GM18502 (cell line): ENCODE data around the gene PARVB.

Source experiments
- ATAC-seq: cut with Tn5 transposase; IDR thresholded peaks from one replicate; pipeline ENCODE4 v1.9.1; 2021; ENCODE audit warnings: mild to moderate bottlenecking; ENCODE audit not compliant: unreplicated experiment, poor library complexity

The PARVB gene

DNA sequence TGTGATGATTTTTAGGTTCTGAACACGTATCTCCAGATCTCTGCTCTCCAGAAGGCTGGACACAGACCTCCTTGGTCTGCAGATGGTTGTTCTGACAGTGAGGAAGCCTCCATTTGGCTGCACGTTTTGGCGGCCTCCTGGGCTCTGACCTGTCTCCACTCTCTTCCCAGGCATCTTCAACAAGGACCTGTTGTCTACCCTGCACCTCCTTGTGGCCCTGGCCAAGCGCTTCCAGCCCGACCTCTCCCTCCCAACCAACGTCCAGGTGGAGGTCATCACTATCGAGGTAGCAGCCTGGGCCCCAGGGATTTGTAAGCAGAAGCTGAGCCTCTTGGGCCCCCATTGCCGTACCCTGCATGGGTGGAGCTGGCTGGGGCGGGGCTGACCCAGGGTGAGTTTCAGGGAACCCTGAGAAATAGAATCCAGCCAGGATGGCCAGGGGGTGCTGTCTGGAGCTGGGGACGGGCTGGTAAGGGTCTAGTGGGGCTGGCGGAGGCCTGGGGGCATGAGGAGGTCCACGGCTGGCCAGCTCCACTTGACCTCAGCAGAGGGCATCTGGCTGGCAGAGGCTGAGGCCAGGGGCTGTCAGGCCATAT lies 166.4 kb downstream of the PARVB start:
- no peak for ATAC-seq

DNA sequence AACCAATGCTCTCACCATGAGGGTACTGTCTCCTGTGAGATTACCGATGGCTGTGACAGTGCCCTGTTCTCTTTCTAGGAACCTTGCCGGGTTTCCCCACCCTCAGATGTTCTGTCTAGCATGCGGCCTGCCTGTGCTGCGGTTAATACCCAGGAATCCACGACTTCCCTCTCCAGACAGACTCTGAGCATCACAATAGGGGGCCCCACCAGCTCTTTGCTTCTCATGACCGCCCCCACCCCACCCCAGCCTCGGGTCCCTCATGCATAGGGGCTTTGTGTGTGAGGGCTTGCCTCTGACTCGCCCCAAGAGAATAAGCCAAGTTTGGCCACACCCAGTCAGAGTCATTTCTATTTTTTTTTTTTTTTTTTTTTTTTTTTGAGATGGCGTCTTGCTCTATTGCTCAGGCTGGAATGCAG lies 166.9 kb downstream of the PARVB start:
- no peak for ATAC-seq

DNA sequence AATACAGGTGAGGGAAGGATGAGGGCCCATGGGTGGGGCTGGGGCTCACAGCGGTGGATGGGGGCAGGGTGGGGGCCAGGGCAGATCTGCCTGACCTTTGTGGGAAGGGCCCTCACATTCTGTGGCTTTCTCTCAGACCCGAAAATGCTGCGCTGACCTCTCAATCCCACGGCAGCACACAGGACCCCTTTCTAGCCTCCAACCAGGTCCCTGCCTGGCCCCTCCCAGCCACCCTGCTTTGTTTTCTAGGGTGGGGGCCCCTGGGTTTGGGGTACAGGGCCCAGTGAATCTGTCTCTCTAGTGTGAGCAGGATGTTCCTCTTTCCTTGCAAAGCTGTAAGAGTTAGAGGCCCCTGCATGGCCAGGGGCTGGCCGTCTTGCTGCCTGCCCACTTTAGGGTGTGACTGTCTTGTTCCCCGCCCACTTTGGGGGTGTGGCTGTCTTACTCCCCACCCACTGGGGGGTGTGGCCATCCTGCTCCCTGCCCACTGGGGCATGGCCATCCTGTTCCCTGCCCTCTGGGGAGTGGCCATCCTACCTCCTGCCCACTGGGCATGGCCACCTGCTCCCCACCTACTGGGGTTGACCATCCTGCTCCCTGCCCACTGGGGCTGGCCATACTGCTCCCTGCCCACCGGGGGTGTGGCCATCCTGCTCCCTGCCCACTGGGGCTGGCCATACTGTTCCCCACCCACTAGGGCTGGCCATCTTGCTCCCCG lies 168.2 kb downstream of the PARVB start:
- ATAC-seq = no peak

DNA sequence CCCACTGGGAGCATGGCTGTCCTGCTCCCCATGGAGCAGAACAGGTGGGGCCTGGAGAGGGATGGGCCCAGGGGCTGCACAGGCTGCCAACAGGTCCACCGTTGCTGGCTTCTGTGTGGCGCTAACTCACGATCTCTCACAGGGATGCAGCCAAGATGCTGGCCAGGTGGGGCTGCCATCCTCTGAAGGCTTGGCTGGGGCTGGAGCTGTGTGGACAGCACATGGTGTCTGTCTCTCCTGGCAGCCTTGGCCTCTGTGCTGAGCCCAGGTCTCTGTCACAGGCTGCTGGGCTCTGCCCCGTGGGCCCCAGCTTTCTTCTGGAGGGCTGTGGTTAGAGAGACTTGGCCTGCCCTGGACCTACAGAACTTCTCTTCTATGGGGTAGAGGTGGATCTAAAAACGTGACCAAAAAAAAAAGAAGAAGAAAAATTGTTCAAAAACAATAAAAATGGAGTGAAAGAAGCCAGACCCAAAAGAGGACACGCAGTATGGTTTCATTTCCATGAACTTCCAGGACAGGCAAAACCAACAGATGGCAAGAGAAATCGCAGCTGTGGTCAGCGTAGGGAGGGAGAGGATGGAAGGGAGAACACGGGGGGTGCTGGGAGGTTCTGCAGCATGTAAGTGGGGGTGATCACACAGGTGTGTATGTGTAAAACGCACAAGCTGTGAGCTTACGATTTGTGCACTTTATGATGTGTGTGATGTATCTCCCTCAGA lies 168.9 kb downstream of the PARVB start:
- ATAC-seq = no peak

DNA sequence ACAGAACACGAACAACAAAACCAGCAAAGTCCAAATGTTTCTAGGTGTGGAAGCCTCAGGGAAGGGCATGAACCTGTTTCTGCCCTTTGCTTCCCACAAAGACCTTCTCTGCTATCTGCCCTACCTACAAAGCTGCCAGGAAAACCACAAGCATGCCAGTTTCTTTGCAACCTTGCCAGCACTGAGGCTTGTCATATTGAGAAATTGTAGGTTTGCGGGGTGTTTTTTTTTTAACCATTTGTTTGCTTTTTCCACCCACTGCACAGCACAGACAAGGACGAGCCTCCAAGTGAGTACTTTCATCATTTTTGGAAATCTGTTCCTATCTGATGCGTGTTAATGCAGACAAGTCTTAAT lies 169.4 kb downstream of the PARVB start:
- ATAC-seq = no peak

DNA sequence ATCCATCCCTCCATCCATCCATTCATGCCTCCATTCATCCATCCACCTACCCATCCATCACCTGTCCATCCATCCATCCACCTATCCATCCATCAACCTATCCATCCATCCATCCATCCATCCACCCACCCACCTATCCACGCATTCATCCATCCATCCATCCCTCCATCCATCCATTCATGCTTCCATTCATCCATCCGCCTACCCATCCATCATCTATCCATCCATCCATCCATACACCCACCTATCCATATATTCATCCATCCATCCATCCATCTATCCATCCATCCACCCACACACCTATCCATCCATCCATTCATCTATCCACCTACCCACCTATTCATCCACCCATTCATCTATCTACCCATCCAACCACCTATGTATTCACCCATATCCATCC lies 170.5 kb downstream of the PARVB start:
- no peak for ATAC-seq

DNA sequence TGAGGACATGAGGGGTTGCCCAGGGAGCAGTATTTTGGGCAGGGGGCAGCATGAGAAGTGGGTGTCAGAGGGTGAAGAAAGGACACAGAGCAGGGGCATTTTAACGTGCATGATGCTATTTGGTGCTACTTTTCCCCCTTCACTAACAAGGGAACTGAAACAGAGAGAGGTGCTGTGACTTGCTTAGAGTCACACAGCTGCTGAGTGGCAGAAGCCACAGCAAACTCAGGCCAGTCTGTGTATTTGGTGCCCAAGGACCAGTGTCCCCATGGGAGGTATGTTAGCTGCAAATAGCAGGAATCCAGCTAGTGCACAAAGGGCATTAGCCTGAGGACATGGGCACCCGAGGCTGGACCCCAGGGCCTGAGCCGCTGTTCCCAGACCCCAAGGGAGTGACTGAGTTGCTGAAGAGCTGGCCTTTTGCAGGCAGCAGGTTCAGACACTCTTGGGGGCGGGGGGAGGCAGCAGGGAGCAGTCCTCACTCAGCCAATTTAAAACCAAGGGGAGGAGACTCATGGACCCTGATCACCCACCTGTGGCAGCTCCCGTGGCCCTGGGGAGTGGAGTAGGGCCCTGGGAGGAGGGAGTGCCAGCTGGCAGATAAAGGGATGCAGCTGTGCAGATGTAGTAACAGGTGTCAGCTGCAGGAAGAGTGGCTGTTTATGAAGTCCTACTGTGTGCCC lies 171.2 kb downstream of the PARVB start:
- ATAC-seq = no peak

DNA sequence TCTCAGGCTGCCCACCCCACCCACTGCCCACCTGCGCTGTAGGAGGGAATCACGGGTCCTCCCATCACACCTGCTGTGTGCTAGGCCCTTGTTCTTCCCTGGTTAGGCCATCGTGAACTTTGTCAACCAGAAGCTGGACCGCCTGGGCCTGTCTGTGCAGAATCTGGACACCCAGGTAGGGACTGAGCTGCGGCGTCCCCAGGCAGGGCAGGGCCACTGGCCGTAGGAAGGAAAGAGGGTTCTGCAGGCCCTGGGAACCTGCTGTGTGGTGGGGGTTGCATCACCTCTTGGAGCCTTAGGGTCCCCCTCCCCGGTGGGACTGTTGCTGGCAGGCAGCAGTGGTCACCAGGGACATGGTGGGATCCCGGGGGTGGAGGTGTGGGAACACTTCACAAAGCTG lies 172.1 kb downstream of the PARVB start:
- ATAC-seq = no peak

DNA sequence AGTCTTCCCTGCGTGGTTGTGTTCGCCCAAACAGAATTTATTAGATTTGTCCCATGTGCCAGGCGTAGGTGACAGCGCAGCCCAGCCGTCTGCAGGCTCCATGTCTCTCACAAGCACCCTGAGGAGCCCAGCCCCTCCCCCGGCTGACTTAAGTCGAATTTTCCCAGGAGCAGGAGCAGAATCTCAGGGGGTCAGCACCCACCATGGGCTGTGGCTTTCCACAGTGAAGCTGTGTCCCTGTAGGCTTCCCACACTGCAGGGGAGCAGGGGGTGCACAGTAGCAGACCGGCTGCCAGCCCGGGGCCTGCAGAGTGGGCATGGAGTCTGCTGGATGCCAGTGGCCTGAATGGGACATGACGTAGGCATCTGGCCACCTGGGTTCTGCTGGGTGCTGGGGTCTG lies 172.6 kb downstream of the PARVB start:
- no peak for ATAC-seq

DNA sequence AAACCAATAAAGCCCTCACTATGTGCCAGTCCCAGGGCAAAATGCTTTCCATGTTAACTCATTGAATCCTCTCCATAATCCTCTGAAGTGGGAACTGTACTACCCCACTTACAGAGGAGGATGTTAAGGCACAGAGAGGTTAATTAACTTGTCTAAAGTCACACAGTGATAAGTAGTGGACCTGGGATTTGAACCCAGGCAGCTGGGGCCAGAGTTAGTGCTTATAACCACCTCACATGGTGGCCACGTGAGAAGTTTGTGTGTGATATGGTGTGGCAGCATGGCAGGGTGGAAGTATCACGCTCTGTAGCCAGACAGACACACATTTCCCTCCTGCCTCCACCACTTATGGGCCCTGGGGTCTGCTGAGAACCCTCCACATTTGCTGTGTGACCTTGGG lies 173.2 kb downstream of the PARVB start:
- no peak for ATAC-seq

DNA sequence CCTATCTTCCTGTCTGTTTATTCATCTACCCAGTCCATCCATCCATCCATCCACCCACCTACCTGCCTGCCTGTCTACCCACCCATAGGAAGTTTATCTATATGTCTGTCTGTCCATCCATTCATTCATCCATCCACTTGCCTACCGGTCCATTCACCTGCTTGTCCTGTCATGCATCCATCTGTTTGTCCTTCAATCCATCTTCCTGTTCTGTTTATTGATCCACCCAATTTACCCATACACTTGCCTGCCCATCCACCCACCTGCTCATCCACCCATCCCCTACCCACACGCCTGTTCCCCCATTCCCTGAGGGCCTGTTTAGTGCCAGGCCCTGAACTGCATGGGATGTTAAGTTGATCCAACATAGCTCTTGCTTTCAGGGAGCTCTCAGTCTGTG lies 175.1 kb downstream of the PARVB start:
- ATAC-seq = no peak

DNA sequence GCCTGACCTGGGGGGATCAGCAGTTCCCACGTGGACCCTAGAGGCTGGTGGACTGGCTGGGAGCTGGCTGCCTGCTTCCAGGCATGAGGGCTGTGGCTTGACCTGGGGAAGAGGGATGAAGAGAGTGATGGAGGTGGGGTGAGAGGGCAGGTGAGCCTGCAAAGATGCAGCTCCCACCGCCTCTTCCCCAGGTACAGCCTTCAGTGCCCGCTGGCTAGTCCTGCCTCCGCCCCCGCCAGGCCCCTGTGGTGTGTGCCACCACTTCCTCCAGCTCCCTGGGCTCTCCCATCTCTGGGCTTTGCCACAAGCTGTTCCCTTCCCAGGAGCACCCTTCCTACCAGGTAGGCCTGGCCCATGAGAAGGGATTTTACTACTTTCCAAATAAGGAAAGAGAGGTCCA lies 175.8 kb downstream of the PARVB start:
- no peak for ATAC-seq

DNA sequence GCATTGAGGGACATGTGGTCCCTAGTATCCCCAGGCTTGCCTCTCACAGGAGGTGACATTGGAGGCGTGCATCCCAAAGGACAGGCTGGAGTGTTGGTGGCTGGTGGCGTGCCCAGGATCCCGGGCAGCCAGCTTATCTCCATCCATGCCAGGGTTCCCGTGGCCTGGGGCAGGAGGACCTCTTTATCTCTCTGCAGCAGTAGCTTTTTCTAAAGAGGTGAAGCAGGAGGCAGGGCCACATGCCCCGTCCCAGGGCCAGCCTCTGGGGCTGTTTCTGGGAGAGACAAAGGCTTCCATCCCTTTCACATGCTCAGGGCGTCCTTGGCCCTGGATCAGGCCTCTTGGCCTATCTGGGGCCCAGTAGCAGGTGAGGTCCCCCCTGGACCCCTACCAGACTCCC lies 176.3 kb downstream of the PARVB start:
- ATAC-seq = no peak

DNA sequence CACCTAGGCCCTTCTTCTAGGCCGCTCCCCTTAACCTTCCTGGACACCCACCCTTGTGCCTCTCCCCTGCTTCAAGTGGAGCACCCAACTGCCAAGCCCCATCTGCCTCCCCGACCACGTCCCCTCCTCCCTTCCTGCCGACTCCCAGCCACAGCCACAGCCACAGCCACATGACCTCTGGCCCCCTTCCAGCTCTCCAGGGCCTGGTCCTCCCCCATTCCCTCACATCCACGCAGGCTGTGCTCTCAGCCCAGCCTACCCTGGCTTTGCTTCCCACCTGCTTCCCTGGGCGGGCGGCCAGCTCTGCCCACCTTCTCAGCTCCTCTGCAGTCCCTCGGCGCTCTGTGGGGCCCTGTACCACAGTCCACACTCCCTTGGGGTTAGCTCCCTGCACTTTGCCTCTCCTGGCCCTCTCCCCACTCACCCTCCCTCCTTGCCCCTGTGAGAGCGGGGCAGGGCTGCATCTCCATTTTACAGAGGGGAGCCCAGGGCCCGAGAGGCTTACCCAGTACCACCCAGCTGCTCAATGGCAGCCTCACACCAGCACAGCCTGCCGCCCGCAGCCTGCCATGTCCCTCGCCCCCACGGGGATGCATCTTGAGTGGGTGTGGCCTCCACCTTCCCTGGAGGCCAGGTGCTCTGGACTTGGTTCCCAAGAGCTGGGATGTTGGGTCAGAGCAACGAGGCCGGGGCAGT lies 176.9 kb downstream of the PARVB start:
- no peak for ATAC-seq

DNA sequence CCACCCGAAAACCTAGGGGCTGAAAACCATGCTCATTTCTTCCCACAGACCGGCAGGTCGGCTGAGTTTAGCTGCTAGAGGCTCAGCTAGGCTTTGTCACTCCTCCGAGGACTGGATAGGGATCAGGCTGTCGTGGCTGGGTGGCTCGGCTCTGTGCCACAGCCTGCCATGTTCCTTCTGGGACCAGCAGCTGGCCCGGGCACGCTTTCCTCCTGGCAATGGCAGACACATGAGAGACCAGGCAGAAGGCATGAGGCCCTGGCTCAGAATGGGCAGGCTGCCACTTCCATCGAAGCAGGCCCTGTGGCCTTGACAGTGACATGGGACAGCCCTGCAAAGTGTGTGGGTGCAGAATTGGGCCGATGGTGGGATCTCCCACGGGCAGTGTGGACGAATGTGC lies 177.6 kb downstream of the PARVB start:
- no peak for ATAC-seq

DNA sequence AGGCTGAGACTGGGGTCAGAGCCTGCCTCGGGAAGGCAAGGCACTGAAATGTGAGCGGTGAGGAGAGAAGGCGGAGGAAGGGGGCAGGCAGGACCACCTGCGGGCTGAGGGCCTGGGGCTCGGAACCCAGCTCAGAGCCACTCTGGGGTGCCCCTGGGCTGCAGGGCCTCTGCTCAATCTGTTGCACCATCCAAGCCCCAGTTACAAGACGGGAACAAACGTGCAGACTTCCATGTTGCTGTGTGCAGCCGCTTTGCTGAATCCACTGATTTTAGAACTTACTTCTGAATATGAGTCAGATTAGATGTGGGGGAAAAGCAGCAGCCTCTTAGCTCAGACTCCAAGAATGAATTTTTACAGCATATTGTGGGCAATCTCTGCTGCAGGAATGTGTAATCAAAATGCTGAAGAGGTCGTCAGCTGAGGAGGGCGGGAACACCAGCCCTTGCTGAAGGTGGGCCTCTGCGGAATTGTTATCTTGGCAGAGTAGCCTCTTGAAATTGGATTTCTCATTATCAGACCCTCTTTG lies 178.2 kb downstream of the PARVB start:
- ATAC-seq = no peak

DNA sequence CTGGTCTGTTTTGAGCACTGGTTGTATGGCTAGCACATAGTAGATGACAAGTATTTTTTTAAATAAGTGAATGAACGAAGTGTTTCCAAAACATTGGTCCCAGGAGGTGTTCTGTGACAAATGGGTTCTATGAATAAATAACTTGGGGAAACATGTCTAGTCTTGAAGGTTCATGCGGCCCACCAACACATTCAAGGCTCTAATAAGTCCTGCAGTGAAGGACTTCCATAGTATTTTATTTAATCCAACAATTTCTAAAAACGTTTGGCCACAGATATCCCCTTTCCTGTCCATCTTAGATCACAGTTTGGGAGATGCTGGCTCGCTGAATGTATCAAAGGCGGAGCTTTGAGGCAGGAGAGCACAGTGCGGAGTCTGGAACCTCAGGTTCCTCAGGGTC lies 179.1 kb downstream of the PARVB start:
- no peak for ATAC-seq

DNA sequence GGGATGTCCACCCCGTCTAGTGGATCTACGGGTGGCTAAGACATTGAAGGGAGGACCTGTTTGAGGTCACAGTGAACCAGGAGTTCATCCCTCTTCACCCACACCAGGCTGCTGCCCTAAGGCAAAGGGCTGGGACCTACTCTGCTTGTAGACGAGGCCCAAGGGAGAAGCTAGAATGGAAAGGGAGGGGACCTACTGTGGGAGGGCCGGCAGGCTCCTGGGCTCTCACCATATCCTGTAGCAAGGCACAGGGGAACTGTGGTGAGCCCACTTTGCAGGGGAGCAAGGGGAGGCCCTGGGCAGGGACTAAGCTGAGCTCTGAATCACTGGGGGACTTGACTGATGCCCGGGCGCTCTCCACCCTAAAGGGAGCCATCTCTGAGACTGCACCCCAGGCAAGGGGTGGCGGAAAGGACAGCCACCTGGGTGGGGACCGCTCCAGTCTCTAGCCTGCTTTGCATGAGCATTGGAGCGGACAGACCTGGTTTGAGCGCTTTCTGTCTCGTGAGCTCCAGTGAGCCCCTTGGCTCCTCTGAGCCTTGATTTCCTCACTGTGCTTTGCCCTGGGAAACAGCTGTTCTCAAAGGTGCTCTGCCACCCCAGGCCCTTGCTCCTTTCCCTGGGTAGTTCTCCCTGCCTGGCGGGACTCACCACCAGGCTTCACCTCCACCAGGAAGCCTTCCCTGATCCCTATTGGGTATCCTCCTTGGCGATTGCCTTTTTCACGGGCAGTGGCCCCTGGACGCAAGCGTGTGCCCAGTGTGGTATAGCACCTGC lies 180.8 kb downstream of the PARVB start:
- ATAC-seq = no peak

DNA sequence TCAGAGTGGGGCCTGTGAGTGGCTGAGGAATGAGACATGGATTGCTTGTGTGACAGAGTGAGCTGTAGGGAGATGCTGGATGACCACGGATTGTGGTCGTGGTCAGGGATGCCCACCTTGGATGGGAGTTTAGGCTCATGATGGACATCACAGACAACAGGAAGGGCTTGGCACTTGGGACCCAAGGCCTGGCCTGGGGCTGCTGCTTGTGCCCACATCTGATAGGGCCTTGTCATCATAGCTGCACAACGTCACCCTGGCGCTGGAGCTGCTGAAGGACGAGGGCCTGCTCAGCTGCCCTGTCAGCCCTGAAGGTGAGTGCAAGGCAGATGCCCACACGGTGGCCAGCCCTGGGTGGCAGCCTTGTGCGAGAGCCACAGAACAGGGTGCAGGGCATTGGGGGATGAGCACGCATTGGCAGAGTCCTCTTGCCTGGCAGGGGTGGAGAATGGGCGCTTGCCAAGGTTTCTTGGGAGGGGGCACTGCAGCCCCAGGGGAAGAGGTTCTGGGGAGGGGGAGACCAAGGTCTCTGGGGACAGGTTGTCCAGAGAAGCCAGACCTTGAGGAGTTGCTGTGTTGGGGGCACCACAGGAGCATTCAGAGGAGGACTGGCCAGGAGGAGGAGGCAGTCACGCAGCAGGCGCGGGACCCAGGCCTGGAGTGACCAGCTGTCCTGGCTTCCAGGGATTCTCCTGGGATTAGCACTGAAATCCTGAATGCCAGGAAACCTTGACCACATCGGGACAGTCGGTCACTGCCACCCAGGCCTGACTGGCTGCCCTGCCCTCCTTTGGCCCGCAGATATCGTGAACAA lies 181.6 kb downstream of the PARVB start:
- no peak for ATAC-seq
